Ascending aorta (tissue), 2 donors: ENCODE measurements around the gene DCTN5. TPM values are rescaled to one million over a fixed set of nuclear protein-coding genes. Genes with fewer than 3 reads are reported as not detected.

Experiments used
- DNase-seq, 2 donors: peaks; one replicate each; pipeline ENCODE4 v3.0.0-alpha.2; 2019; ENCODE audit warnings: low spot score in 2 of 2
- H3K27ac ChIP-seq, 2 donors: fragments of 200-600 bp; sonication (generic); one replicate each; pipeline ENCODE4 v1.5.1; 2016 to 2017; ENCODE audit warnings: mild to moderate bottlenecking in 1 of 2
- H3K27me3 ChIP-seq: fragments of 200-600 bp; sonication (generic); one replicate; pipeline ENCODE4 v1.5.1; 2017
- H3K36me3 ChIP-seq, 2 donors: fragments of 200-600 bp; sonication (generic); one replicate each; pipeline ENCODE4 v1.5.1; 2016
- H3K4me1 ChIP-seq, 2 donors: fragments of 200-600 bp; sonication (generic); one replicate each; pipeline ENCODE4 v1.5.1; 2016 to 2017; ENCODE audit warnings: mild to moderate bottlenecking in 1 of 2
- H3K4me3 ChIP-seq, 2 donors: fragments of 200-600 bp; sonication (generic); one replicate each; pipeline ENCODE4 v1.5.1; 2016 to 2017; ENCODE audit warnings: mild to moderate bottlenecking in 1 of 2
- H3K9me3 ChIP-seq, 2 donors: fragments of 200-600 bp; sonication (generic); one replicate each; pipeline ENCODE4 v1.5.1; 2016
- intact Hi-C: fragments of 100-400 bp; cut with DNase I; formaldehyde crosslinking; loops from one replicate; pipeline ENCODE4 v1.15.1; 2023
- total RNA-seq: library from RNA; depleted of rRNA; stranded (reverse); fragments of >200 nt; gene quantifications from one replicate; pipeline ENCODE4 v1.1.0, GENCODE V29; 2016
- TF ChIP-seq, protein P1 (sequence below), 3 experiments: fragments of 200-600 bp in 2 of 3; fragments of 450-650 bp in 1 of 3; sonication (generic) in 2 of 3; IDR thresholded peaks; one replicate each; pipeline ENCODE4 v1.5.1; 2016 to 2019; ENCODE audit warnings: antibody characterized with exemption in 3 of 3, mild to moderate bottlenecking in 1 of 3, moderate library complexity in 1 of 3

Gene DCTN5
- total RNA-seq, 1 donor from 2014 or later, result 16.7 TPM

DNA sequence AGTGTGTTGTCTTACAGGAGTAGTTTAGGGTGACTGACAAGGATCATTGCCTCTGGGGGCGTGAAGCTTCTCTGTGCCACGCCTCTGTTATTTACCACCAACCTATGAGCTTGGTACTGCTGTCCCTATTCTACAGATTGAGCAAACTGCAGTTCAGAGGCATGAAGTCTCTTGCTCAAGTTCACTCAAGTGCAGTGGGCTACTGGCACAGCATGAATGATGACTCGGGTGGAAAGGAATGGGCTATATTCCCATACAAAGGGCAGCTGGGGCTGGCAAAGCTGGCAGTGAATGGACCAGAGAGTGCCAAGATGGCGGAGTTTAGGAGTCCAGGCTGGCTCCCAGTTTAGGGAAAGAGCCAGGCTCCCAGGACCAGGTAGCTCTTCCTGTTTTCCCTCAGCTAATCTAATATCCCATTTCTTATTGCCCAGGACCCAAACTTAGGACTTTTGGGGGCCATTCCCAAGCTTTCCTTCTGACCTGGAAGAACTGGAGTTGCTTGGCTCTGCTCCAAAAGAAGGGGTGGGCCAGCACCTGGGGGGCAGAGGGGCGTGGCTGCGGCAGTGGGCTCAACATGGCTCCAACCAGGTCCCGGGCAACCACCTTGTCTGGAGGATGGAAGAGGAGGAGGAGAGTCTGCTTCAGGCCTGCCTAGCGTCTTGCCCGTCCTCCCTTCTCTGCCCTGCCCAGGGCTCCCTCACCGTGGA, 50.4 kb downstream of the DCTN5 start:
- no peak overlapping the region for H3K27ac ChIP-seq
- H3K9me3 ChIP-seq, result no peaks in the 10 kb centered on the region
- intact Hi-C loops, result no loop called here
- no peak for DNase-seq
- no peaks in the 10 kb centered on the region for H3K4me1 ChIP-seq
- H3K36me3 ChIP-seq, result peaks cover 28 to 44% of the 10 kb centered on the region in 2 donors
- H3K27me3 ChIP-seq, result no peaks in the 10 kb centered on the region
- TF ChIP-seq, protein P1, sequence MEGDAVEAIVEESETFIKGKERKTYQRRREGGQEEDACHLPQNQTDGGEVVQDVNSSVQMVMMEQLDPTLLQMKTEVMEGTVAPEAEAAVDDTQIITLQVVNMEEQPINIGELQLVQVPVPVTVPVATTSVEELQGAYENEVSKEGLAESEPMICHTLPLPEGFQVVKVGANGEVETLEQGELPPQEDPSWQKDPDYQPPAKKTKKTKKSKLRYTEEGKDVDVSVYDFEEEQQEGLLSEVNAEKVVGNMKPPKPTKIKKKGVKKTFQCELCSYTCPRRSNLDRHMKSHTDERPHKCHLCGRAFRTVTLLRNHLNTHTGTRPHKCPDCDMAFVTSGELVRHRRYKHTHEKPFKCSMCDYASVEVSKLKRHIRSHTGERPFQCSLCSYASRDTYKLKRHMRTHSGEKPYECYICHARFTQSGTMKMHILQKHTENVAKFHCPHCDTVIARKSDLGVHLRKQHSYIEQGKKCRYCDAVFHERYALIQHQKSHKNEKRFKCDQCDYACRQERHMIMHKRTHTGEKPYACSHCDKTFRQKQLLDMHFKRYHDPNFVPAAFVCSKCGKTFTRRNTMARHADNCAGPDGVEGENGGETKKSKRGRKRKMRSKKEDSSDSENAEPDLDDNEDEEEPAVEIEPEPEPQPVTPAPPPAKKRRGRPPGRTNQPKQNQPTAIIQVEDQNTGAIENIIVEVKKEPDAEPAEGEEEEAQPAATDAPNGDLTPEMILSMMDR (IDR thresholded peaks at IDR 0.05), result no peak
- H3K4me3 ChIP-seq, result no peak overlapping the region

DNA sequence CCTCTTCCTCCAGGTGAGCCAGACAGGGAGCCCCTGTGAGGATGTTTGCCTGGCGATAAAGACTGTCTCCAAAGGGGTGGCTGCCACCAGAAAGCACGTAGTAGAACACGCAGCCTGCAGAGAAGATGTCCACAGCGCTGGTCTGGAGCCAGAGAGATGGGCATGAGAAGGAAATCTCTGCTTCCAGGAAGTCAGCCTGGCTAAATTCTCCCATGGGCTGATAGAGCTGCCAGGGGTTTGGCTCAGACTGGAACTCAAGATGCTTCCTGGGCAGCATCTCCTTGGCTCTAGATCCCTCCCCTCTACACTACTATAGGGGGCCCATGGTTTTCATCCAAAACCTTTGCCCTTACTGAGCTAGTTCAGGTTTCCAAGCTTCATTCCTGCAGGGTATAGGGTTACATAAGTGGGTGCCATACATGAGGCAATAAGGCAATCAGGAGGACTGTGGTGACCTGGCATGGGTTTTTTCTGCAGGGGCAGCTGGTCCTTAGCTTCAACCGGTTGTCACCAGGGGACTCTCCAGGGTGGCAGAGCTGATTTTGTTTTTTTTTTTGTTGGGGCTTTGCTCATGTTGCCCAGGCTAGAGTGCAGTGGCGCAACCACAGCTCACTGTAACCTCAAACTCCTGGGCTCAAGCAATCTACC, 51.0 kb downstream of the DCTN5 start:
- TF ChIP-seq, protein P1 (IDR thresholded peaks at IDR 0.05), result no peak
- intact Hi-C loops, result no loop called here
- H3K4me1 ChIP-seq, result no peaks in the 10 kb centered on the region
- H3K9me3 ChIP-seq, result no peaks in the 10 kb centered on the region
- H3K27me3 ChIP-seq, result no peaks in the 10 kb centered on the region
- no peak for DNase-seq
- no peak overlapping the region for H3K4me3 ChIP-seq
- H3K36me3 ChIP-seq, result peaks cover 28 to 37% of the 10 kb centered on the region in 2 donors
- H3K27ac ChIP-seq, result no peak overlapping the region

DNA sequence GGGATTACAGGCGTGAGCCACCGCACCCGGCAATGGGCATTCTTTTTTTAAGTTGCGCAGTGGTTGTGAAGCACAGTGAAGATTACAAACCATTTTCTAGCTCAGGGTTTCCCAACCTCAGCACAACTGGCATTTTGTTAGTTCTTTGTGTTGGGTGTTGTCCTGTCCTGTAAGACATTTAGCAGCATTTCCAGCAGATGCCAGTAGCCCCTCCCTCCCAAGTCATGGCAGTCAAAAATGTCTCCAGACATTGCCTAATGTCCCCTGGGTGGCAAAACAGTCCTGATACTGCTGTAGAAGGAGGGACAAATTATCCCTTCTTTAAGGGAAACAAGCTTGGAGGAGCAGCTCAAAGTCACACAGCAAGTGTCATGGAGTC, 53.0 kb downstream of the DCTN5 start:
- Histone ChIP-seq H3K27me3 (no peaks in the 10 kb centered on the region), H3K4me1 (no peaks in the 10 kb centered on the region), H3K36me3 (peaks cover 16 to 18% of the 10 kb centered on the region in 2 donors), H3K9me3 (no peaks in the 10 kb centered on the region), H3K4me3 (no peak overlapping the region), H3K27ac (no peak overlapping the region)
- intact Hi-C loops, result no loop called here
- DNase-seq, result no peak
- TF ChIP-seq, protein P1 (IDR thresholded peaks at IDR 0.05), result no peak

DNA sequence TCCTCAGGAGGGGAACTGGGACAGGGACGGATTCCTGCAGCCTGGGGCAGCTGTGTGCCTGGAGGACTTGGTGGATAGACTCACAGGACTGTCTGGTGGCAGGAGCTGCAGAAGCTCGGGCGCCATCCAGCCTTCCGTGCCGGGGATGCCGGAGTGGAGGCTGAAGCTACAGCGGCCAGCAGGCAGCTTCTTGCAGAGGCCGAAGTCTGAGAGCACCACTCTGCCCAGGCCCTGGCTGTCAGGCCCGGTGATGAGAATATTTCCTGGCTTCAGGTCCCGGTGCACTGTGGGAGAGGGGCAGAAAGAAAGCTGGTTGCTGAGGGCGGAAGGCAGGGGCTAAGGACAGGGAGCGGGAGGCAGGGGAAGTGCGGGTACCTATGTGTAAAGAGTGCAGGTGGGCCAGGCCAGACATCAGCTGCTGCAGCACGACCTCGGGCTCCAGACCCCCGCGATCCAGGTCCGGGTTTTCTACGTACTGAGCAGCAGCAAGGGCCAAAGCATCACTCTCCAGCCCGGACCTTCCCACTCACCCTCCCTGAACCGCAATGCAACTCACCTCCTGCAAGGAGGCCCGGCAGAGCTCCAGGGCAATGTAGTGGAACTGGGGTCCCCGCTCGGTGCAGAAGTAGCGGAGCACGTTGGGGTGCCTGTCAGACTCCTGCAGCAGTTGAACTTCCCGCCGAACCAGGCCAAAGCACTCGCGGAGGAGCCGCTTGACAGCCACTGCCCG, 53.5 kb downstream of the DCTN5 start:
- Histone ChIP-seq H3K27me3 (no peaks in the 10 kb centered on the region), H3K4me3 (peak overlapping the region in 1 of 2 donors; percentile 30), H3K36me3 (peaks cover 10 to 12% of the 10 kb centered on the region in 2 donors), H3K4me1 (no peaks in the 10 kb centered on the region), H3K27ac (no peak overlapping the region), H3K9me3 (no peaks in the 10 kb centered on the region)
- intact Hi-C loops, result no loop called here
- TF ChIP-seq, protein P1 (IDR thresholded peaks at IDR 0.05), result no peak
- DNase-seq, result no peak

DNA sequence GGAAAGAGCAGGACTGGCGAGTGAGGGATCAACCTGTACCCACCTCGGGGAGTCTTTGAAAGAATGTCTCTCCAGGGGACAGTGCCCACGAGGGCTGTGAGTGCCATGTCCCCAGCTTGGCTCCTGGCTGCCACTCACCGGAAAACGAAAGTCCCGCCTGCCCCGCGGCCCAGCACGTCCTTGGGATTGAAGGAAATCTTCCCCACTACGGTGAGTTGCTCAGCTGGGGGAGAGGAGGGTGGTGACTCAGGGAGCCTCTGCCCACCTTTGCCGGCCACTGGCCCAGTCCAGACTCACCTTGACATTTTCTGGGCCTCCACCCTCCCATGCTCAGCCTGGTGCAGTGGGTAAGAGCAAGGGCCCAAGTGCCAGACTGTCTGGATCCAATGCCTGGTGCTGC, 54.5 kb downstream of the DCTN5 start:
- H3K4me3 ChIP-seq, result no peak overlapping the region
- H3K36me3 ChIP-seq, result peaks cover under 1 to 3% of the 10 kb centered on the region in 2 donors
- H3K27ac ChIP-seq, result no peak overlapping the region
- H3K27me3 ChIP-seq, result no peaks in the 10 kb centered on the region
- intact Hi-C loops, result no loop called here
- DNase-seq, result no peak
- H3K4me1 ChIP-seq, result no peaks in the 10 kb centered on the region
- TF ChIP-seq, protein P1 (IDR thresholded peaks at IDR 0.05), result no peak
- no peaks in the 10 kb centered on the region for H3K9me3 ChIP-seq
